Measurements from ENCODE around the gene ARRB1.

Gene ARRB1

DNA sequence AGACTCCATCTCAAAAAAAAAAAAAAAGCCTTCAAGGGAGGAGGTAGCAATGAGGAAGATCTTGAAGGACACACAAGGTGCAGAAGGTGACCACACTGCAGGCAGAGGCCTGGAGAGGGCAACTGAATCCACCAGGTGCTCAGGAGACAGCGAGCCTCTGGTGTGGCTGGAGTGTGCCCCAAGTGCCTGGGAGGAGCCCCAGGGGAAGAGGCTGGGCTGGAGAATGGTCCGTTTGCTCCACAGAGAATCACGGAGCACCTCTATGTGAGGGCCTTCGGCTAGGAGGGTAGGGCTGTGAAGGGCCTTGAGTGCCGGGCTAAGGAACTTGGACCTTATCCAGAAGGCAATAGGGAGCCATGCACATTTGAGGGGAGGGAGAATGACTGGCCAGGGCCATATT is 50.3 kb downstream of the ARRB1 start:
- DNase-seq (ENCODE audit: low spot score) = no peak

DNA sequence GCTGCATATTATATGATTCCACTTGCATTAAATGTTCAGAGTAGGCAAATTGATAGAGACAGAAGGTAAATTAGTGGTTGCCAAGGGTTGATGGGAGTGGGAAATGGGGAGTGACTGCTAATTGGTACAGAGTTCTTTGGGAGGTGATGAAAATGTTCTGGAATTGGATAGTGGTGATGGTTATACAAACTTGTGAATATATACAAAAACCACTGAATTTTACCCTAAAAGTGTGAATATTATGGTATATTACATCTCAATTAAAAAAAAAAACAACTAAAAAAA is 52.5 kb downstream of the ARRB1 start:
- DNase-seq (ENCODE audit: low spot score) = no peak

- no peak for DNase-seq (ENCODE audit: low spot score)
Measured at GRCh38 chr11:75298191-75298975, 53.1 kb downstream of the ARRB1 start.

DNA sequence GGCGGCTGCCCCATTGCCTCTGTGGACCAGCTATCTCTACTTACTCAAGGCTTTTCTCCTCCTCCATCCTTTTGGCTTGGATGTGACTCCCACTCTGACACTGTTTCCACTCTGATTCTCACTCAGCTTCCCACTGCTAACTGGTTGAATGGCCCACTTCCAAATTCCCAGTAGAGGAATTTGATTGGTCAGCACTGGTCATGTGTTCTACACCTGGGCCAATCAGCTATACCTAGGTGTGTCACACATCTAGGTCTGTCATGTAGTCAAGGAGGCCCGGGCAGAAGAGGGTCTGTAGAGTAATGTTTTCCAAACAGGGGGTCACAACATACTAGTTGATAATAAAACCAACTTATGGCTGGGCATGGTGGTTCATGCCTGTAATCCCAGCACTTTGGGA is 57.6 kb downstream of the ARRB1 start:
- no peak for DNase-seq (ENCODE audit: low spot score)

GRCh38 chr11:75292943-75293342 is 58.5 kb downstream of the ARRB1 start:
- DNase-seq (ENCODE audit: low spot score) = no peak

DNA sequence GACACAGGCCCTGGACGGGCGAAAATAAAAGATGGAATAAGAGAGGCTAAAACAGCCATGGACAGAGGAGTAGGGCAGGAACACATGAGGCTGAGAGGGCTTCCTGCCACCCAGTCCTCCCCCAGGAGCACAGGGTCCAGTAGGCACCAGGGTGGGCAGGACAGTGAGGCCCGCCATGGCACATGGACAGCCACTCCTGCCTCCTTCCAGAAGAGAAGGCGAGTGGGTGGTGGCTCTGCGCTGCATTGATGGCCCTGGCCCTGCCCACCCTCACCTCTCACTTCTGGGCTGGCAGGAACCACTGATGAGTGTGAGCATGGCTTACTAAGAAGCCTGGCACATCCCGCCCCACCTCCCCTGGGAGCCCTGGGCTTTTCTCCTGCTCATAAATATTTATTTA is 59.7 kb downstream of the ARRB1 start:
- DNase-seq (ENCODE audit: low spot score) = no peak

- no peak for DNase-seq (ENCODE audit: low spot score)
Measured at GRCh38 chr11:75289919-75290318, 61.5 kb downstream of the ARRB1 start.

- no peak for DNase-seq (ENCODE audit: low spot score)
Measured at GRCh38 chr11:75289511-75289760, 62.0 kb downstream of the ARRB1 start.

DNA sequence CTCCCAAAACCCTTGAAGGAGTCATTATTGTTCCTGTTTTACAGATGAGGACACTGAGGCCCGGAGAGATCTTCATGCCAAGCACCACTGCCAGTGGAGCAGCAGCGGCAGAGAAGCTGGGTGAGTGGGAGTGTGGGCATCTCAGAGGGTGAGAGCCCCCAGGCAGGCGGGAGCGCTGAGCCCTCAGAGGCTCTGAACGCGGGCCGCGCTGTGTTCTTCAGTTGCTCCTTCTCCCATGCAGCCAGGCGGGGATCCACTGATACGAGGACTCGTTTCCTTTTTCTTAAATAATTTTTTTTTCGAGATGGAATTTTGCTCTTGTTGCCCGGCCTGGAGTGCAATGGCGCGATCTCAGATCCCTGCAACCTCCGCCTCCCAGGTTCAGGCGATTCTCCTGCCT is 63.9 kb downstream of the ARRB1 start:
- no peak for DNase-seq (ENCODE audit: low spot score)

DNA sequence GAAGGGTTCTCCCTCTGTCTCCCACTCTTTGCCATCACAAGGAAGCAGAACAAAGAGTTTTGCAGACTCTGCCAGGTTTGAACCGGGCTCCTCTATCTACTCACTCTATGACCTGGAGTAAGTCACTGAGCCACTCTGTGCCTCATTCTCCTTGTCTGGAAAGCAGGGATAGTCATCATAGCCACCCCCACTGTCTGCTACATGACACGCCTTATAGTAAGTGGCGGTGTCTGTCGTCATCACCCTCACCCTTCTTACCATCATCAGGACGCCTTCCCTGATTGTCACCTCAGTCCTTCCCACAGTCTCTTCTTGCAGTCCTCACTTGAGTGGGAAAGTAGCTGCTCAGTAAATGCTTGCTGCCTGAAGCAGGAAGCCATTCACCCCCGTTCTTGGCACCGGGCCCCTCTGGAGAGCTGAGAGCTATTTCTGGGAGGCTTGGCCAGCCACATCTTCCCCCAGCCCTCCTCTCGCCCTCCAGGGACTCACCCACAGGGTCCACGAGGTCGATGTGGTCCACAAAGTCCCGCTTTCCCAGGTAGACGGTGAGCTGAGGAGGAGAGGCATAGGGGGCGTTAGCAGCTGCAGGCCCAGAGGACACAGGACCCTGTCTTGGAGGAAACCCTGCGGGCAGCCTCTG is 64.5 kb downstream of the ARRB1 start:
- DNase-seq (ENCODE audit: low spot score) = no peak

DNA sequence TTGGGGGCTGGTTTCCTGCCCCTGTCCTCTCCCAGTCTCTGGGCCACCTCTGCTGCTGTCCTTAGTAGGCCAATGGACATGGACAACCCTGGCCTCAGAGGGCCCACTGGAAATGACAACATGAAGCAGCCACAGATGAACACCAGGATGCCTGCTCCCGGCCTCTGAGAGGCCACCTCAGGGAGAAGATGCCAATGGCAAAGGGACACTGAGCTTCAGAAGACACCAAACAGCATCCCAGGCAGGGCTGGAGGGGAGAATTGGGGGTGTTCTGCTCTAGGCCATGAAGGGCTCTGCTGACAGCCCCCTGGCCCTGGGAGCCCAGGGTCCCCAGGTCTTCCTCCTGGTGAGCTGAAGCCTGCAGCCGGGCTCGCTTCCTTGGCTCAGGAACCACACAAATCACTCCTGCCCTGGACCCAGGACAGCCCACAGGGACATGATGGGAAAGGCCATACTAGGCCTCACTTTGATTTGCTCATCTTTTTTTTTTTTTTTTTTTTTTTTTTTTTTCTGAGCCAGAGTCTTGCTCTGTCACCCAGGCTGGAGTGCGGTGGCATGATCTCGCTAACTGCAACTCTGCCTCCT is 65.6 kb downstream of the ARRB1 start:
- DNase-seq (ENCODE audit: low spot score) = no peak

DNA sequence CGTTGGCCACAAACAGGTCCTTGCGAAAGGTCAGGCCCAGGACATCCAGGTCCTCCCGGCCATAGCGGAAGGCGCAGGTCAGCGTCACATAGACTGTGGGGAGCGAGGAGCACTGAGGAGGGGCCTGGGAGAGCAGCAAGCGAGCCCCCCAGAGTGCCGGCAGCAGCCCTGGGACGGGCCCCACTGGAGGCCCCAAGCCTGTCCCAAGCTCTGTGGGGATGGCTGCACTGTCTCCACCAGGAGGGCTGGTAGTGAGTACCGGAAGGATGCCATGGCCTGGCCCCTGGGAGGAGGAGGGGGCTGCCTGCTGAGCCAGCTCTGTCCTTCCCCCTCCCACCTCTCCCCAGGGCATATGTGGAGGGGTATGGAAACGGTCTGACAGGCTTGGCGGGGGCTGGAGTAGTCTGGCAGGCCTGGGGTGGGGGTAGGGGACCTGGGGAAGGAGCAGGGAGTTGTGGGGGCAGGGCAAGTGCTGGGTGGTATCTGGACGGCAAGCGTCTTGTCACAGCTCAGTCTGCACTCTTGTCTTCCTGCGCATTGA is 68.0 kb downstream of the ARRB1 start:
- DNase-seq (ENCODE audit: low spot score) = no peak

DNA sequence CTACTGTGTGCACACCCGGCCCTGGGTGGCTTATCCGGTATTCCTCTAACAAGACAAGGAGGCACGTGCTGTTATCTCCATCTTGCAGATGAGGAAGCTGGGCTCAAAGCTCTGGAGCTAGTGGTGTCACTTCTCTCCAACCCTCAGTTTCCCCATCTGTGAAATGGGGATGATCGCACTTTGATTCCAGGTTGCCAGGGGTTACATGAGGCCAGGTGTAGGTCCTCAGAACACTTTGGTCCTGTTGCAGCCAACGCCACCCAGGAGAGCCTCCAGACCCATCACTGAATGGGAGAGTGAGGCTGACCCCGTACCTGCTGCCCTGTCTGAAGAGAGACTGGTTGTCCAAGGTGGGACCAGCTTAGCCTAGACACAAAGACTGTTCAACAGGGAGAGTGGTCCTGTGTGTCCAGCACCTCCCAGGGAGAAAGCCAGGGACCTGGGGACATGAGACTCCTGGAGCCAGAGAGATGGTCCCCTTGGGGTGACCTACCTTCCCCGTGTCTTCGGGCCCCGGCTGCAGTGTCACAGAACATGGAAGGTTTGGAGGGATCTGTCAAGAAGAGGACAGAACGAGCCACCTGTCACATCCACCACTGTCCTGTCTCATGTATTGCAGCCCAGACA is 69.9 kb downstream of the ARRB1 start:
- DNase-seq (ENCODE audit: low spot score) = no peak

- DNase-seq (ENCODE audit: low spot score) = no peak
Measured at GRCh38 chr11:75280770-75281468, 70.5 kb downstream of the ARRB1 start.

DNA sequence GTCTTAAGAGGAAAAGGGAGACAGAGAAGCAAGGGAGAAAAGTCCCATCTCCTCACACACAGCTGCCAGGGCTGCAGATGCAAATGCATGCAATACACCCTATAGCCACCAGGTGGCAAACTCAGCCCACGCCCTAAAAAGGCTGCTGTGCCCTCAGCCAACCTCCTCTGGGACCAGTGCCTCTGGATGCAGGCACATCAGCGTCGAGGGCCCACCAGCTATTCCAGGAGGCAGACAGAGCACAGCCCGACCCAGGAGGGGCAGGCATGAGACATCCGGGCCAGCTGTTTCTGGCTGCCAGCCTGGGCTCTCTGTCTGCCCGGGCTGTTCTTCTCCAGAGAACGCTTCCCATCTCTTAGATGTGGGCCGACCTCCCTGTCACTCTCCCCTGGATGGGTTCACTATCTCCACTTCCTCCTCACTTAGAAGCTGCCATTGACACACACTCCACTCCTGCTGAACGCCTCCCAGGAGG is 71.2 kb downstream of the ARRB1 start:
- peak; percentile 81 for DNase-seq (ENCODE audit: low spot score)

DNA sequence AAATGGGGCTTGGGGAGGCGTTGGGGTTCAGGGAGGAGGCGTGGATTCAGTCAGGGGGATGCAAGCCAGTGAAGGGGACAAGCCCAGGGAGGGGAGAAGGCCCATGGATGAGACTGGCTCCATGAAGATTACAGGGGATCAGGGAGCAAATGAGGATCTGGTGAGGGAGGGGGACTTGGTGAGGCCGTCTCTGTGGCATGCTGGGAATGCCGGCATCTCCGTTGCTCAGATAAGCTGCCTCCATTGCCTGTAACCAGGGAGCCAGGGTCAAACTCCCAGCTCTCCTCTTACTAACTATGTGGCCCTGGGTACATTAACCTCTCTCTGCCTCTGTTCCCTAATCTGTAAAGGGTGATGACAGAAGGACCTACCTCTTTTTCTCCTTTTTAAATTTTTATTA is 72.2 kb downstream of the ARRB1 start:
- DNase-seq (ENCODE audit: low spot score) = no peak

- no peak for DNase-seq (ENCODE audit: low spot score)
Measured at GRCh38 chr11:75277991-75278790, 73.3 kb downstream of the ARRB1 start.

DNA sequence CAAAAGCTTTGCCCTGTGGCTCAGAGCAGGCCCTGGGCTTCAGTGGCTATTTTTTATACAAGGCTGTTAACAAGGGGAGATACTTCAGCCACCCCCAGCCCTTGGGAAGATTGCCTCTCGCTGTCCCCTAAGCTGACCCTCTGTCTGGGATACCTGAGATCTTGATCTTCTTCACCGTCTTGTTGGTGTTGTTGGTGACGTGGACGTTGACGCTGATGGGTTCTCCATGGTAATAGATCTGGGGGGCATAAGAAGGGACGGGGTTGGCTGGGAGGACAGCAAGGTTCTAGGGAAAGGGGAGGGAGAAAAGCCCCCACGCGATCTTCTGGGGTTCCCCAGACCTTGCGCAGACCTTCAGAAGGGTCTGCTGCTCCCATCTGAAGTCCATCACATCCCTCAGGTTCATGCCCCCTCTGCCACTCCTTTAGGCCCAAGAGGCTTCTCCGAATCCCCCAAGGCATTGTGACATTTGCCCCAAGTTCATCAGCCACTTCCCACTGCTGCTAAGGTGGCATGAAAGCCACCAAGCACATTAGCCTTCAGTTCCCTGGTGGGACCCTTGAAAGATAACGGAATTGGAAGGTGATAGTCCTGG is 74.2 kb downstream of the ARRB1 start:
- DNase-seq (ENCODE audit: low spot score) = no peak

GRCh38 chr11:75276686-75277085 is 74.8 kb downstream of the ARRB1 start:
- no peak for DNase-seq (ENCODE audit: low spot score)

GRCh38 chr11:75276186-75276585 is 75.3 kb downstream of the ARRB1 start:
- no peak for DNase-seq (ENCODE audit: low spot score)

- DNase-seq (ENCODE audit: low spot score) = no peak
Measured at GRCh38 chr11:75275581-75275980, 75.9 kb downstream of the ARRB1 start.

Measured in germinal center (tissue), 1 donor.